ENCODE results near the gene AEN. TPM values are rescaled to one million over a fixed set of nuclear protein-coding genes. Genes with fewer than 3 reads are reported as not detected.

AEN gene
- total RNA-seq, 1 experiment from 2014 or later, result 67.6 TPM

- intact Hi-C loops (cut with micrococcal nuclease), result no loop called here
Measured at GRCh38 chr15:88649286-88649733, 28.2 kb downstream of the AEN start.

GRCh38 chr15:88649753-88650551 is 28.8 kb downstream of the AEN start:
- no peak overlapping the region for H3K27ac Mint-ChIP-seq (ENCODE audit: low read depth, unreplicated experiment)
- no peak overlapping the region for H3K4me3 Mint-ChIP-seq (ENCODE audit: unreplicated experiment)
- intact Hi-C loops (cut with micrococcal nuclease), result loop anchor here (10.0 kb wide), 1 partner anchor 155 kb away; the partner anchor contains the start of gene ACAN
- no peaks in the 10 kb centered on the region for H3K36me3 Mint-ChIP-seq (ENCODE audit: insufficient read depth, unreplicated experiment)
- ChIA-PET CTCF (interaction anchor here (5.5 kb wide), 1 partner anchor 7 kb away, joined by 29 read pairs; no protein-coding TSS in a partner anchor), POLR2A (no interaction called here)
- no peaks in the 10 kb centered on the region for H3K27me3 Mint-ChIP-seq (ENCODE audit: insufficient read depth, unreplicated experiment)
- H3K4me1 Mint-ChIP-seq (ENCODE audit: insufficient read depth, unreplicated experiment), result peaks cover 30% of the 10 kb centered on the region
- TF ChIP-seq CTCF (IDR thresholded peaks at IDR 0.05; ENCODE audit: unreplicated experiment), result no peak
- DNase-seq (ENCODE audit: unreplicated experiment), result no peak
- no TSS peak for BruUV-seq (replicated peaks)
- H3K9me3 Mint-ChIP-seq (ENCODE audit: unreplicated experiment), result no peaks in the 10 kb centered on the region

More at GRCh38 chr15:88649286-88649733, 28.2 kb downstream of the AEN start:
- H3K4me1 Mint-ChIP-seq (ENCODE audit: insufficient read depth, unreplicated experiment), result peaks cover 30% of the 10 kb centered on the region
- ChIA-PET POLR2A (no interaction called here), CTCF (interaction anchor here (1.0 to 5.5 kb wide), 2 partner anchors 8 to 10 kb away, joined by 3 to 29 read pairs; partner anchors contain the start of gene ISG20)
- no peak overlapping the region for H3K27ac Mint-ChIP-seq (ENCODE audit: low read depth, unreplicated experiment)
- no peaks in the 10 kb centered on the region for H3K27me3 Mint-ChIP-seq (ENCODE audit: insufficient read depth, unreplicated experiment)
- TF ChIP-seq CTCF (IDR thresholded peaks at IDR 0.05; ENCODE audit: unreplicated experiment), result no peak
- no TSS peak for BruUV-seq (replicated peaks)
- no peaks in the 10 kb centered on the region for H3K9me3 Mint-ChIP-seq (ENCODE audit: unreplicated experiment)
- DNase-seq (ENCODE audit: unreplicated experiment), result peak; percentile 71
- no peaks in the 10 kb centered on the region for H3K36me3 Mint-ChIP-seq (ENCODE audit: insufficient read depth, unreplicated experiment)
- H3K4me3 Mint-ChIP-seq (ENCODE audit: unreplicated experiment), result no peak overlapping the region

GRCh38 chr15:88650556-88650955 is 29.4 kb downstream of the AEN start:
- no TSS peak for BruUV-seq (replicated peaks)
- Mint-ChIP-seq H3K4me1 (ENCODE audit: insufficient read depth, unreplicated experiment) (peaks cover 30% of the 10 kb centered on the region), H3K4me3 (ENCODE audit: unreplicated experiment) (no peak overlapping the region), H3K27me3 (ENCODE audit: insufficient read depth, unreplicated experiment) (no peaks in the 10 kb centered on the region), H3K9me3 (ENCODE audit: unreplicated experiment) (no peaks in the 10 kb centered on the region), H3K36me3 (ENCODE audit: insufficient read depth, unreplicated experiment) (no peaks in the 10 kb centered on the region), H3K27ac (ENCODE audit: low read depth, unreplicated experiment) (no peak overlapping the region)
- TF ChIP-seq CTCF (IDR thresholded peaks at IDR 0.05; ENCODE audit: unreplicated experiment), result no peak
- ChIA-PET POLR2A (no interaction called here), CTCF (no interaction called here)
- DNase-seq (ENCODE audit: unreplicated experiment), result no peak
- intact Hi-C loops (cut with micrococcal nuclease), result loop anchor here (10.0 kb wide), 1 partner anchor 154 kb away; the partner anchor contains the start of gene ACAN

- Mint-ChIP-seq H3K9me3 (ENCODE audit: unreplicated experiment) (no peaks in the 10 kb centered on the region), H3K27ac (ENCODE audit: low read depth, unreplicated experiment) (no peak overlapping the region), H3K4me3 (ENCODE audit: unreplicated experiment) (no peak overlapping the region), H3K4me1 (ENCODE audit: insufficient read depth, unreplicated experiment) (peaks cover 30% of the 10 kb centered on the region), H3K36me3 (ENCODE audit: insufficient read depth, unreplicated experiment) (no peaks in the 10 kb centered on the region), H3K27me3 (ENCODE audit: insufficient read depth, unreplicated experiment) (no peaks in the 10 kb centered on the region)
- POLR2A ChIA-PET, result no interaction called here
- BruUV-seq (replicated peaks), result no TSS peak
- intact Hi-C loops (cut with micrococcal nuclease), result loop anchor here (10.0 kb wide), 1 partner anchor 154 kb away; the partner anchor contains the start of gene ACAN
- no peak for DNase-seq (ENCODE audit: unreplicated experiment)
- TF ChIP-seq CTCF (IDR thresholded peaks at IDR 0.05; ENCODE audit: unreplicated experiment), result no peak
- CTCF ChIA-PET, result no interaction called here
Measured at GRCh38 chr15:88651136-88651732, 30.1 kb downstream of the AEN start.
